GM19452 (cell line): ENCODE measurements around the gene TSPAN32.

ENCODE experiments used
- ATAC-seq: cut with Tn5 transposase; IDR thresholded peaks from one replicate; pipeline ENCODE4 v1.9.1; 2021; ENCODE audit not compliant: unreplicated experiment

Gene TSPAN32

DNA sequence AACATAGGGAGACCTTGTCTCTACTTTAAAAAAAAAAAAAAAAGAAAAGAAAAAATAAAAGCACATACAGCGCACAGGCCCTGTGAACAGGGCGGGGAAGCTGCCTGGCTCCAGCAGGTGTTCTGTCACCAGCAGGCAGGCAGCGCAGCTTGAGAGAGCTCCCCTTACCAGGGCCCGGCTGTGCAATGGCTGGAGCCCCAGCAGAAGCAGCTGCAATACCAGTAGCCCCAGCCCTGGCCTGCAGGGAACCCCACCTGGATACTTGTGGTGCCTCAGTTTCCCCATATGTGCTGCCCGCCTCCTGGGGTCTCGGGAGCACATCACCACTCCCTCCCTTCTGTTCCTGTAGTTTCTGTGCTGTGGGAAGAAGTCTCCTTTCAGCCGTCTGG lies 12.3 kb downstream of the TSPAN32 start:
- no peak for ATAC-seq

GRCh38 chr11:2314525-2315394 lies 12.9 kb downstream of the TSPAN32 start:
- no peak for ATAC-seq

DNA sequence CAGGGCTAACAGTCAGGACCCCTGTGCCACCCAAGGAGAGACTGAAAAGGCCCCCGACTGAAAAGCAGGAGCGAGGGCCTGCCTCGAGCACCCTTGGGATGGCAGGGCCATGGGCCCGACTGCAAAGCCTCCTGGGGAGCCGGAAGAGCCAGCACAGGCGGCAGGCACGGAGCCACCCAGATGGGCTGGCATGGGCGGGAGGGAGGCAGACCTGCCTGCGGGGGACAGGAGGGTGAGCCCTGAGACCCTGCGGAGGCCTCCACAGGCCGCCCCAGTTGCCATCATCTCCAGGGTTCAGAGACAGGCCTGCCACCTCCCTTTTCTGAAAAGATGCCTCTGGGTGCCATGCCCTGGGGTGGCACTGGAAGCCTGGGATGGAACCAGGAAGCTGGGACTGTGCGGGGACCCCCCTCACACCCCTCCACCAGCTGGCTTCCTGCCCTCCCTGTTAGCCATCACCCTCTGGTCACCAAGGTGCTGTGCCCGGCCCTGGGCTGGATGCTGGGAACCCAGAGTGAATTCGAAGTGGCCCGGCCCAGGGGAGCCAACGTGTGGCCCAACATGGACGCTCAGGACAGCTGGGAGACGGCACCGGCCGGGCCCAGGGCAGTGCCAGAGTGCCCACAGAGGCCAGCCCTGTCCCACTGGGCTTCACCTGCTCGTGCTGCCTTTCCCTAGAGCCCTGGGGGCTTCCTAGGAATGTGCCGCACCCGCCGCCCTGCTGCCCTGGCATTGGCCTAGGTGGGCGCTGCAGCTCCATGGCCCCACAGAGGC lies 13.8 kb downstream of the TSPAN32 start:
- no peak for ATAC-seq

DNA sequence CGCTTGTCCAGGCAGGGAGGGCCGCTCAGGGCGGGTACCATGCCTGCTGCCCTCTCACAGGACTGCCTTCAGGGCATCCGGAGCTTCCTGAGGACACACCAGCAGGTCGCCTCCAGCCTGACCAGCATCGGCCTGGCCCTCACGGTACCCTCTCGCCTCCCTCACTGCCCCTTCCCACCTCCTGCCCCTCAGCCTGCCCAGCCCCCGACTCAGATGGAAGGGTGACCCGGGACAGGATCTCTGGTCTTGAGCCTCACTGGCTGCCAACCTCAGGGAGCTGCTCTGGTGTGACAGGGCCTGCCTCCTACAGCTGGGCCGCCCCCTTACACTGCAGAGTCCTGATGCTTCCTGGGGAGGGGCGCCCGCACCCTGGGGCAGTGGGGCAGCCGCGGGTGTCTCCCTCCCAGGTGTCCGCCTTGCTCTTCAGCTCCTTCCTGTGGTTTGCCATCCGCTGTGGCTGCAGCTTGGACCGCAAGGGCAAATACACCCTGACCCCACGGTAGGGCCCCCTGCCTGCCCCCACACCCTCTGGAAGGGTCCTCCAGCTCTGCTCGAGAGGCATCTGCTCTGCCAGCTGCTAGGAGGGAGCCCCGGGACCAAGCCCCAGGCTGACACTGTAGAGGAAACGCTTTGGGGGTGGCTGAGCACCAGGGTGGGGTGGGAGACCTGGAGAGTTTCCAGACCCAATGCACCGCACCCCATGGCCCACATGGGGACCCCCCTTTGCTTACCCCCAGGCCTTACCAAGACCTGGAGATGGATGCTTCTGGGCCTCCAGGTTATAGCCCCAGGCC lies 14.6 kb downstream of the TSPAN32 start:
- no peak for ATAC-seq

- ATAC-seq, result no peak
Observed at GRCh38 chr11:2316963-2317244, 15.1 kb downstream of the TSPAN32 start.

DNA sequence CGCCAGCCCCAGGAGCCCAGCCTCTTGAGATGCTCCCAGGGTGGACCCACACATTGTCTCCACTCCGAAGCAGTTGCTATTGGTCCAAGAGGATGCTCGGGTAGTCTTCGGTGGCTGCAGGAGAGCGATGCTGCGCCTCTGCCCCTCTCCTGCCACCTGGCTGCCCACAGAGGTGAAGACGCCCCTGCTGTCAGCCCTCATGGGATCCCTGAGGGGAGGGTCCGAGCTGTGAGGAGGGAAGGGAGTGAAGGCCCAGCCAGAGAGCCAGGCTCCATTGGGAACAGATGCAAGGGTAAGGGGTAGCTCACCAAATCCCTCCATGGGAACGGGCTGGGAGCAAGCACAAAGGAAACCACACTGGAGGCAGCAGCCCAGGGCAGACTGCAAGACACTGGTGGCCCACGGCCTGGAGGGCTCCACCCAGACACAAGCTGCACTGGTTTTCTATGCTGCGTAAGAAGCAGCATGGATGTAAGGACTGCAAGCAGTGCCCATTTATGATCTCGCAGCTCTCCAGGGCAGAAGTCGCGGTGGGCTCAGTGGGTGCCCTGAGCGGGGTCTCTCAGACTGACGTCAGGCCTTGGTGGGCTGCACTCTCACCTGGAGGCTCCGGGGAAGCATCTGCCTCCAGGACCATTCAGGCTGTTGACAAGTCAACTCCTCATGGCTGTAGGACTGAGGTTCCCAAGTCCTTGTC lies 15.7 kb downstream of the TSPAN32 start:
- ATAC-seq, result no peak

DNA sequence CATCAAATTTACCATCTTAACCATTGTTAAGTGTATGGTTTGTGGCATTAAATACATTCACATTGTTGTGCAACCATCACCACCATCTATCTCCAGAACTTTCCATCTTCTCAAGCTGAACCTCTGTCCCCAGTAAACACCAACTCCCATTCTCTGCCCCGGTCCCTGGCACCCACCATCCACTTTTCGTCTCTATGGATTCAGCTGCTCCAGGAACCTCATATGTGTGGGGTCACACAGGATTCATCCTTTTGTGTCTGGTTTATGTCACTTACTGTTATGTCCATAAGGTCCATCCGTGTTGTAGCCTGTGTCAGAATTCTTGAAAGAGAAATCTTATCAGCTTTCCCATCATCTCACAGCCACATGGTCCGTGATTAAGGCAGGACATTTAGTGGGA lies 16.3 kb downstream of the TSPAN32 start:
- no peak for ATAC-seq

- ATAC-seq, result no peak
Observed at GRCh38 chr11:2318707-2319106, 16.9 kb downstream of the TSPAN32 start.

GRCh38 chr11:2319791-2320472 lies 18.1 kb downstream of the TSPAN32 start:
- no peak for ATAC-seq

- ATAC-seq, result no peak
Observed at GRCh38 chr11:2320568-2321310, 18.9 kb downstream of the TSPAN32 start.

DNA sequence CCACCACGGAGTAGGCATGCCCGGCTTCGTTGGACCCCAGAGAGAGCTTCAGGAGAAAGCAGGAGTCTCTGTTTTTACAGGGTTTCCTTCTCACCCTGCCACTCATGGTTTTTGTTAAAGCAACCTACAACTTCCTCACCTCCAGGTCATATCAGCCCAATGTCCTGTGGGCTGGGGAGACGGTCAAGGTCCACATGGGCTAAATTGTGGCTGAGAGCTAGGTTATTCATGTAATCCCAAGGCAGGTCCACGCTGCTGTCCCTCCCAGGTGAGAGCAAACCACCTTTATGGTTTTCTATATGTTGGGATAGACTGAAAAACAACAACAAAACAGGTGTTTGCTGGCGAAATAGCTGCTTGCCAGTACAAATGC lies 19.5 kb downstream of the TSPAN32 start:
- ATAC-seq, result no peak

DNA sequence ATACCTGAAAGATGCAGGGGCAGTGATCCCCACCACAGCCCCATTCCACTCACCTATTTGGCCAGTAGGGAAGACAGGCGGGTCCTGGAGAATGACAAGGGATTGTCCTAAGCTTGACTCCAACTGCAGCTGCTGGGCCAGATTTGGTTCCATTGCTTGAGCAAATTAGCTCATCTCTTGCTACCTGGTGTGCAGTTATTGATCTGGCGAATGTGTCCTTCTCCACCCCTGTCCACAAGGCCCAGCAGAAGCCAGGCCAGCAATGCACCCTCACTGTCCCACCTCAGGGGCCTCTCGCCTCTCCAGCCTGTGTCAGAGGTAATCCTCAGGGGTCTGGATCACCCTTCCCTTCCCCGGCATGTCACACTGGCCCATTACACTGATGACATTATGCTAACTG lies 23.3 kb downstream of the TSPAN32 start:
- no peak for ATAC-seq

DNA sequence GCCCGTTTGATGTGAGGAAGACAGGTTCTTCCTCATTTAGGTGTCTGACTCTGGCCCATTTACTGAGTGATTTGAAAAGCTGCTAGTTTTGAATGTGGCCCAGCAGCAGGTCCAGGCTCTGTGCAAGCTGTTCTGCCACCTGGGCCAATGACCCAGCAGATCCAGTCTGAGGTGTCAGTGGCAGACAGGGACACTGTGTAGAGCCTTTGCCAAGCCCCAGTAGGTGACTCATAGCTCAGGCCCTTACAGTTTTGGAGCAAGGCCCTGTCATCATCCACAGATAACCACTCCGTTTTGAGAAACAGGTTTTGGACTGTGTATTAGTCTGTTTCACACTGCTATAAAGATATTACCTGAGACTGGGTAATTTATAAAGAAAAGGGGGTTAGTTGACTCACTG lies 23.9 kb downstream of the TSPAN32 start:
- no peak for ATAC-seq

GRCh38 chr11:2327032-2327431 lies 25.2 kb downstream of the TSPAN32 start:
- ATAC-seq, result no peak

GRCh38 chr11:2328021-2328420 lies 26.2 kb downstream of the TSPAN32 start:
- no peak for ATAC-seq

- no peak for ATAC-seq
Observed at GRCh38 chr11:2328656-2329354, 27.0 kb downstream of the TSPAN32 start.

DNA sequence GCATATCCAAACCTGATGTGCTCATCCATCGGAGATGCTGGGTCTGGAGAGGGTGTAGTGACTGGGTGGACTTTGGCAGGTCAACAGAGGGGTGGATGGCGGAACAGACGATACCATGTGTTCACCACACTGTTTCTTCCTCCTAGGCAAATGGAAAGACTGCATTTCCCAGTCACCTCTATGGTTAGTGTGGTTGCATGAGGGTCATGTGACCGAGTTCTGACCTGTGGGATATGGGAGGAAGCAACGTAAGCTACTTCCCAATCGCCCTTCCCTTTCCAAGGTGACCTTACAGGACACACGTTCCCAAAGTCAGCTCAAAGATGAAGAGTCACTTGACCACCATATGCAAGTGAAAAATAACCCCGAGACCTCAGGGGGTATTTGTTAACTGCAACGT lies 27.7 kb downstream of the TSPAN32 start:
- ATAC-seq, result no peak

GRCh38 chr11:2330696-2331095 lies 28.9 kb downstream of the TSPAN32 start:
- no peak for ATAC-seq

DNA sequence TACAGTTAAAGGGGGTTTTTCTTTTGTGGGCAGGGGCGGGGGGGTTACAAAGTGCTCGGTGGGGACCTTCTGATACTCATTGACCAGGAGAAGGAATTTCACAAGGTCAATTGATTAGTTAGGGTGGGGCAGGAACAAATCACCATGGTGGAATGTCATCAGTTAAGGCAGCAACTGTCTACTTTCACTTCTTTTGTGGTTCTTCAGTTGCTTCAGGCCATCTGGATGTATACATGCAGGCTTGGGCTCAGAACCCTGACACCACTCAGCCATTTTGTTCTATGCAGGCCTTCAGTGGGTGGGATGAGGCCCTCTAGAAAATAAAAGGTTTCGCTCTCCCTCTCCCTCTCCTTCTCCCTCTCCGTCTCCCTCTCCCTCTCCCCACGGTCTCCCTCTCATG lies 29.6 kb downstream of the TSPAN32 start:
- no peak for ATAC-seq
